Left colon (tissue), 2 donors: ENCODE data around the gene ADSS1. TPM values are rescaled to one million over a fixed set of nuclear protein-coding genes. Genes with fewer than 3 reads are reported as not detected.
"Not testable (repeated sequence)": the region's sequence is repeated elsewhere in the genome, so short reads cannot be mapped to it uniquely, and the experiment has no call there.

Experiments used
- ATAC-seq: fragments of 200-7000 bp; cut with Tn5 transposase; one replicate; pipeline ENCODE4 v1.9.1; 2020; ENCODE audit warnings: mild to moderate bottlenecking, moderate library complexity
- DNase-seq, 2 donors: peaks; one replicate each; pipeline ENCODE4 v3.0.0-alpha.2; 2020
- intact Hi-C, 2 donors: fragments of 100-400 bp; cut with DNase I in 1 of 2; cut with micrococcal nuclease in 1 of 2; formaldehyde crosslinking; loops; one replicate each; pipeline versions ENCODE4 v1.11.2 to v1.14.0; 2022; cut with DNase I, micrococcal nuclease
- total RNA-seq, 2 donors: library from RNA; stranded (reverse); fragmentation: NEBNext Ultra II Directional; extraction: Animal tissue kit (Norgen Biotek cat#: 25700); gene quantifications; one replicate each; pipeline ENCODE4 v1.2.1, GENCODE V29; 2021
- donor health status: DM: no; HTN: no; CAD: no.
- donor health status: DM: yes; HTN: yes; CAD: no.

ADSS1 gene
- total RNA-seq, 2 donors from 2014 or later: 3.3 to 4.4 TPM

GRCh38 chr14:104739546-104740516 is 15.8 kb downstream of the ADSS1 start:
- DNase-seq: no peak
- intact Hi-C loops: no loop called here
- peak; percentile 69 for ATAC-seq

GRCh38 chr14:104741108-104741802 is 17.2 kb downstream of the ADSS1 start:
- ATAC-seq (no peak), DNase-seq (no peak)
- intact Hi-C loops: no loop called here

GRCh38 chr14:104741803-104742251 is 17.8 kb downstream of the ADSS1 start:
- intact Hi-C loops: no loop called here
- no peak for DNase-seq
- ATAC-seq: no peak

GRCh38 chr14:104742586-104743455 is 18.8 kb downstream of the ADSS1 start:
- intact Hi-C loops: no loop called here
- ATAC-seq (no peak), DNase-seq (no peak)

GRCh38 chr14:104743461-104744380 is 19.7 kb downstream of the ADSS1 start:
- DNase-seq (no peak), ATAC-seq (no peak)
- intact Hi-C loops: no loop called here

GRCh38 chr14:104744484-104744883 is 20.5 kb downstream of the ADSS1 start:
- ATAC-seq: no peak
- intact Hi-C loops: no loop called here

GRCh38 chr14:104745431-104745830 is 21.4 kb downstream of the ADSS1 start:
- DNase-seq (no peak), ATAC-seq (no peak)
- intact Hi-C loops: no loop called here

More at GRCh38 chr14:104744484-104744883, 20.5 kb downstream of the ADSS1 start:
- no peak for DNase-seq

- DNase-seq (no peak), ATAC-seq (no peak)
- intact Hi-C loops: no loop called here
Observed at GRCh38 chr14:104746071-104746545, 22.1 kb downstream of the ADSS1 start.

GRCh38 chr14:104746934-104747481 is 23.0 kb downstream of the ADSS1 start:
- DNase-seq: peak in 1 of 2 donors; percentile 60
- ATAC-seq: peak; percentile 61
- intact Hi-C loops: no loop called here

GRCh38 chr14:104747876-104748275 is 23.8 kb downstream of the ADSS1 start:
- intact Hi-C loops: no loop called here
- ATAC-seq: no peak
- DNase-seq: no peak

- ATAC-seq (peak; percentile 33), DNase-seq (peak; percentile 66 to 77)
- intact Hi-C loops: no loop called here
Observed at GRCh38 chr14:104749111-104749649, 25.2 kb downstream of the ADSS1 start.

GRCh38 chr14:104750056-104750752 is 26.2 kb downstream of the ADSS1 start:
- intact Hi-C loops: no loop called here
- DNase-seq (no peak), ATAC-seq (no peak)

GRCh38 chr14:104750753-104751057 is 26.7 kb downstream of the ADSS1 start:
- ATAC-seq, intact Hi-C loops, DNase-seq: not testable (repeated sequence)

GRCh38 chr14:104751539-104752422 is 27.8 kb downstream of the ADSS1 start:
- DNase-seq (no peak), ATAC-seq (no peak)
- intact Hi-C loops: no loop called here

GRCh38 chr14:104752423-104752734 is 28.4 kb downstream of the ADSS1 start:
- DNase-seq (no peak), ATAC-seq (no peak)
- intact Hi-C loops: no loop called here
